ENCODE results near the gene FAM184B. TPM values are rescaled to one million over a fixed set of nuclear protein-coding genes. Genes with fewer than 3 reads are reported as not detected.

Gene FAM184B
- total RNA-seq, 6 experiments from 2014 or later = not detected

DNA sequence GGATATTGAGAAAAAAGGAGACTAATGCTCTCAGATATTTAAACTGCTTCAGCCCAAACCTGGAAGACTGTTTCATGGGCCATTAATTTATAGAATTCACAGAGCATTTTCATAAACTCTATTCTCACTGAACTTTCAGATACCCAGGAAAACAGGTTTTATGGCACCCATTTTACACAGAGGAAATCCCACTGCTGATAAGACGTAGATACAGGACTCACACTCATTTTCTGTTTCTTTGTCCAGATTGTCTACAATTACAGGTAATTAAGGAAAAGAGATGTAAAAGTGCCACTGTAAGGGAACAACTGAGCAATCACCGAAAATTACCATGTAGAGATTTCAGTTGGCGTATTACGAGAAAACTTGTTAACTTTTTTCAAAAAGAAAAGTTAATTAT lies 83.3 kb downstream of the FAM184B start:
- intact Hi-C loops (cut with DNase I) = no loop called here
- TF ChIP-seq, protein P1, sequence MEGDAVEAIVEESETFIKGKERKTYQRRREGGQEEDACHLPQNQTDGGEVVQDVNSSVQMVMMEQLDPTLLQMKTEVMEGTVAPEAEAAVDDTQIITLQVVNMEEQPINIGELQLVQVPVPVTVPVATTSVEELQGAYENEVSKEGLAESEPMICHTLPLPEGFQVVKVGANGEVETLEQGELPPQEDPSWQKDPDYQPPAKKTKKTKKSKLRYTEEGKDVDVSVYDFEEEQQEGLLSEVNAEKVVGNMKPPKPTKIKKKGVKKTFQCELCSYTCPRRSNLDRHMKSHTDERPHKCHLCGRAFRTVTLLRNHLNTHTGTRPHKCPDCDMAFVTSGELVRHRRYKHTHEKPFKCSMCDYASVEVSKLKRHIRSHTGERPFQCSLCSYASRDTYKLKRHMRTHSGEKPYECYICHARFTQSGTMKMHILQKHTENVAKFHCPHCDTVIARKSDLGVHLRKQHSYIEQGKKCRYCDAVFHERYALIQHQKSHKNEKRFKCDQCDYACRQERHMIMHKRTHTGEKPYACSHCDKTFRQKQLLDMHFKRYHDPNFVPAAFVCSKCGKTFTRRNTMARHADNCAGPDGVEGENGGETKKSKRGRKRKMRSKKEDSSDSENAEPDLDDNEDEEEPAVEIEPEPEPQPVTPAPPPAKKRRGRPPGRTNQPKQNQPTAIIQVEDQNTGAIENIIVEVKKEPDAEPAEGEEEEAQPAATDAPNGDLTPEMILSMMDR (IDR thresholded peaks at IDR 0.05) = no peak
- TF ChIP-seq POLR2A (IDR thresholded peaks at IDR 0.05) = no peak
- DNase-seq (no peak), ATAC-seq (no peak)
- H3K27me3 ChIP-seq = no peaks in the 10 kb centered on the region
- H3K36me3 ChIP-seq = no peaks in the 10 kb centered on the region
- H3K27ac ChIP-seq = no peak overlapping the region
- 55% methylated on average over 4 of the region's 4 CpGs for WGBS (ENCODE audit: insufficient coverage, low coverage, low lambda C conversion rate, missing lambda C conversion rate)
- H3K4me1 ChIP-seq = no peaks in the 10 kb centered on the region
- no peak overlapping the region for H3K4me3 ChIP-seq
- H3K9me3 ChIP-seq = no peaks in the 10 kb centered on the region

DNA sequence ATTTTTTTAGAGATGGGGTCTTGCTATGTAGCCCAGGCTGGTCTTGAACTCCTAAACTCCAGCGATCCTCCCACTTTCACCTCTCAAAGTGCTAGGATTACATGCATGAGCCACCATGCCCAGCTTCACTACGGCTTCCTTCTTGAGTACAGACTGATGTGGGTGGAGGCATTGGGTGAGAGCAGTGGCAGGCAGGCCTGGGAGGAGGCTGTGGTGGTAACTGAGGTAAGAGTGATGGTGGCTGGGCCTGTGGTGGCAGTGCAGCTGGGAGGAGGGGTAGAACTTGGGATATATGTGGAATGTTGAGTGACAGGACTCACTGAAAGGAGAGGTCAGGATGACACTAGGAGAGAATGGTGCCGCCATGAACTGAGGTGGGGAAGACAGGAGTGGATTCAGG lies 86.1 kb downstream of the FAM184B start:
- intact Hi-C loops (cut with DNase I) = no loop called here
- Histone ChIP-seq H3K36me3 (no peaks in the 10 kb centered on the region), H3K9me3 (no peaks in the 10 kb centered on the region), H3K27ac (no peak overlapping the region), H3K4me1 (no peaks in the 10 kb centered on the region), H3K27me3 (no peaks in the 10 kb centered on the region), H3K4me3 (no peak overlapping the region)
- 71% methylated on average over 2 of the region's 3 CpGs for WGBS (ENCODE audit: insufficient coverage, low coverage, low lambda C conversion rate, missing lambda C conversion rate)
- DNase-seq (no peak), ATAC-seq (no peak)
- TF ChIP-seq, protein P1 (IDR thresholded peaks at IDR 0.05) = no peak
- TF ChIP-seq POLR2A (IDR thresholded peaks at IDR 0.05) = no peak

DNA sequence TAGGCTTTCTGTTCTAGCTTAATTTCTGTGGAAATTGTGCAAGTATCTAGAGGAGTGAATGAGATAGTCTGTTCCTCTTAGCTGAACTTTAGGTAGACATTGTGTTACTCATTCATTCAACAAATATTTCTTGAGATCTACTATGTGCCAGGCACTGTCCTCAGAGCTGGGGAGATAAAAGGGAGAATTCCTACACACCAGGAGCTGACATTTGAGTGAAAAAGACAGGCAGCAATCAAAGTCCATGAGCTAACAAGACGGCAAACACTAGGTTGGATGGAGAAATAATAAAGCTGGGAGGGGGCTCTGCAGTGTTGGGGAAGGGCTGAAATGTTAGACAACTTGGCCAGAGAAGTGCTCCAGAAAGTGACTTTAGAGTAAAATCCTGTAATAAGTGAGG lies 86.9 kb downstream of the FAM184B start:
- Histone ChIP-seq H3K27ac (no peak overlapping the region), H3K4me3 (no peak overlapping the region), H3K36me3 (no peaks in the 10 kb centered on the region), H3K4me1 (no peaks in the 10 kb centered on the region), H3K9me3 (no peaks in the 10 kb centered on the region), H3K27me3 (no peaks in the 10 kb centered on the region)
- no peak for ATAC-seq
- 10% methylated on average over 1 of the region's 1 CpG for WGBS (ENCODE audit: insufficient coverage, low coverage, low lambda C conversion rate, missing lambda C conversion rate)
- no peak for TF ChIP-seq POLR2A (IDR thresholded peaks at IDR 0.05)
- TF ChIP-seq, protein P1 (IDR thresholded peaks at IDR 0.05) = no peak
- intact Hi-C loops (cut with DNase I) = no loop called here
- no peak for DNase-seq

DNA sequence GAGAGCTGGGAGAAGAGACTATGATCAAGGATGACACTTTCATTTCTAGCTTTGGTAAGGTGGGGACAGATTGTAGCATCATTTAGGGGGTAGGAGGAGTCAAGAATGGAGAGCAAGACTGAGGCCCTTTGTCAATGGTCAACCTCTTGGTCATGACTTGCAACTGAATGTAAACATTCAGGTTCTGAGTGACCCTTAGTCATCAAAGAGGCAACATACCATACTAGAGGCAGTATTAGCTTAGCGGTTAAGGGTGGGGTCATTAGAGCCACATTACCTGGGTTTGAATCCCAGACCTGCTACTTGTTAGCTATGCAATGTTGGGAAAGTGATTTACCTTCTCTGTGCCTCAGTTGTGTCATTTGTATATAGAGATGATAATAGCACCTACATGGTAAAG lies 90.5 kb downstream of the FAM184B start:
- DNase-seq (no peak), ATAC-seq (no peak)
- Histone ChIP-seq H3K27me3 (no peaks in the 10 kb centered on the region), H3K36me3 (no peaks in the 10 kb centered on the region), H3K4me3 (no peak overlapping the region), H3K4me1 (no peaks in the 10 kb centered on the region), H3K27ac (no peak overlapping the region), H3K9me3 (no peaks in the 10 kb centered on the region)
- TF ChIP-seq, protein P1 (IDR thresholded peaks at IDR 0.05) = no peak
- TF ChIP-seq POLR2A (IDR thresholded peaks at IDR 0.05) = no peak
- intact Hi-C loops (cut with DNase I) = no loop called here
- WGBS (ENCODE audit: insufficient coverage, low coverage, low lambda C conversion rate, missing lambda C conversion rate) = 100% methylated on average over 1 of the region's 1 CpG

DNA sequence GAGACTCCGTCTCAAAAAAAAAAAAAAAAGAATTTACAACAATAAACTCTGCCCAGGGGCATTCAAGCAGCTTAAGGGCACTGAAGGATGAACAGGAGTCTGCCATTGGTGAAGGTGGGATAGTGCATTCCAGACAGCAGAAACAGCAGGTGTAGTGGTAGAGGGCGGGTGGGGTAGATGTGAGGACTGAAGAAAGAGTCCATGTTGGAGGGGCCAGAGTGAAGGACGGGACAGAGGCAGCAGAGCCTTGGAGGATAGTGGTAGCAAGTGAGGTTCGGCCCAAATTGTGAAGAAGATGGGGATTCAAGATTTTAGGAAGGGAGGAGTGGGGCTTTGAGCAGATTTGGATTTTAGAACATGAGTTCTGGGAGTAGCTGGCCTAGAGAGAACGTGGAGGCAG lies 91.3 kb downstream of the FAM184B start:
- Histone ChIP-seq H3K4me3 (no peak overlapping the region), H3K36me3 (no peaks in the 10 kb centered on the region), H3K4me1 (no peaks in the 10 kb centered on the region), H3K27me3 (no peaks in the 10 kb centered on the region), H3K9me3 (no peaks in the 10 kb centered on the region), H3K27ac (no peak overlapping the region)
- ATAC-seq = no peak
- TF ChIP-seq, protein P1 (IDR thresholded peaks at IDR 0.05) = no peak
- no peak for TF ChIP-seq POLR2A (IDR thresholded peaks at IDR 0.05)
- WGBS (ENCODE audit: insufficient coverage, low coverage, low lambda C conversion rate, missing lambda C conversion rate) = 81% methylated on average over 5 of the region's 5 CpGs
- no peak for DNase-seq
- intact Hi-C loops (cut with DNase I) = no loop called here
